H9 (cell line): ENCODE measurements around the gene WFDC1. TPM values are rescaled to one million over a fixed set of nuclear protein-coding genes. Genes with fewer than 3 reads are reported as not detected.

Experiments used
- DNase-seq: peaks from one replicate; pipeline ENCODE4 v3.0.0-alpha.2; 2017
- H2AFZ ChIP-seq: one replicate; pipeline ENCODE4 v1.6.1; 2013; ENCODE audit warnings: mild to moderate bottlenecking, low read length, control low read depth, moderate library complexity
- H2AK5ac ChIP-seq: 2 replicates; pipeline ENCODE4 v1.6.1; 2013; ENCODE audit warnings: low read length, control low read depth, mixed read lengths; ENCODE audit not compliant: insufficient read length
- H2BK120ac ChIP-seq: one replicate; pipeline ENCODE4 v1.6.1; 2013; ENCODE audit warnings: low read depth, mild to moderate bottlenecking, low read length, control low read depth, inconsistent platforms; ENCODE audit not compliant: poor library complexity, severe bottlenecking
- H2BK12ac ChIP-seq: 2 replicates; pipeline ENCODE4 v1.6.1; 2013; ENCODE audit warnings: low read length, control low read depth, mixed read lengths, low read depth; ENCODE audit not compliant: insufficient read length
- H2BK15ac ChIP-seq: 2 replicates; pipeline ENCODE4 v1.6.1; 2013; ENCODE audit warnings: low read depth, low read length, control low read depth
- H2BK20ac ChIP-seq: one replicate; pipeline ENCODE4 v1.6.1; 2013; ENCODE audit warnings: low read depth, mild to moderate bottlenecking, low read length, control low read depth, inconsistent platforms; ENCODE audit not compliant: poor library complexity, severe bottlenecking
- H2BK5ac ChIP-seq: 2 replicates; pipeline ENCODE4 v1.6.1; 2013; ENCODE audit warnings: low read length, control low read depth, mixed read lengths; ENCODE audit not compliant: insufficient read length
- H3K14ac ChIP-seq: 2 replicates; pipeline ENCODE4 v1.6.1; 2013; ENCODE audit warnings: low read length, control low read depth; ENCODE audit not compliant: insufficient read depth
- H3K18ac ChIP-seq: 2 replicates; pipeline ENCODE4 v1.6.1; 2013; ENCODE audit warnings: low read depth, mild to moderate bottlenecking, mixed read lengths, low read length, control low read depth; ENCODE audit not compliant: insufficient read length
- H3K23ac ChIP-seq: 2 replicates; pipeline ENCODE4 v1.6.1; 2013; ENCODE audit warnings: low read length, control low read depth, mixed read lengths, low read depth; ENCODE audit not compliant: insufficient read length
- H3K23me2 ChIP-seq: 2 replicates; pipeline ENCODE4 v1.6.1; 2013; ENCODE audit warnings: low read depth, mild to moderate bottlenecking, mixed read lengths, low read length, control low read depth; ENCODE audit not compliant: insufficient read length, poor library complexity, severe bottlenecking
- H3K27ac ChIP-seq: 2 replicates; pipeline ENCODE4 v1.5.1; 2013; ENCODE audit warnings: low read length, control low read depth, mixed read lengths, low read depth; ENCODE audit not compliant: insufficient read length
- H3K27me3 ChIP-seq: 2 replicates; pipeline ENCODE4 v1.6.1; 2013; ENCODE audit warnings: low read length, control low read depth, inconsistent platforms; ENCODE audit not compliant: insufficient read depth
- H3K4ac ChIP-seq: 2 replicates; pipeline ENCODE4 v1.6.1; 2013; ENCODE audit warnings: low read depth, mild to moderate bottlenecking, control low read depth, inconsistent platforms, low read length, moderate library complexity
- H3K4me1 ChIP-seq: 2 replicates; pipeline ENCODE4 v1.6.1; 2013; ENCODE audit warnings: low read length, control low read depth, inconsistent platforms; ENCODE audit not compliant: insufficient read depth
- H3K4me2 ChIP-seq: 2 replicates; pipeline ENCODE4 v1.6.1; 2013; ENCODE audit warnings: low read length, control low read depth, mixed read lengths; ENCODE audit not compliant: insufficient read length, insufficient read depth
- H3K56ac ChIP-seq: 2 replicates; pipeline ENCODE4 v1.6.1; 2013; ENCODE audit warnings: low read depth, mild to moderate bottlenecking, mixed read lengths, low read length, control low read depth; ENCODE audit not compliant: insufficient read length
- H3K79me1 ChIP-seq: 2 replicates; pipeline ENCODE4 v1.6.1; 2013; ENCODE audit warnings: low read depth, mild to moderate bottlenecking, moderate library complexity, low read length, control low read depth, inconsistent platforms; ENCODE audit not compliant: insufficient read depth, poor library complexity, severe bottlenecking
- H3K79me2 ChIP-seq: 2 replicates; pipeline ENCODE4 v1.6.1; 2013; ENCODE audit warnings: low read length, control low read depth, inconsistent platforms; ENCODE audit not compliant: insufficient read depth
- H3K9ac ChIP-seq: 2 replicates; pipeline ENCODE4 v1.6.1; 2013; ENCODE audit warnings: low read length, control low read depth, mixed read lengths; ENCODE audit not compliant: insufficient read length; ENCODE audit errors: extremely low read depth
- H3K9me3 ChIP-seq: one replicate; pipeline ENCODE4 v1.6.1; 2013; ENCODE audit warnings: low read depth, low read length, inconsistent platforms; ENCODE audit not compliant: control insufficient read depth
- H3T11ph ChIP-seq: one replicate; pipeline ENCODE4 v1.6.1; 2013; ENCODE audit warnings: mild to moderate bottlenecking, low read length, control low read depth, inconsistent platforms
- H4K20me1 ChIP-seq: one replicate; pipeline ENCODE4 v1.6.1; 2013; ENCODE audit not compliant: control insufficient read depth, insufficient read length, insufficient read depth
- H4K5ac ChIP-seq: 2 replicates; pipeline ENCODE4 v1.6.1; 2013; ENCODE audit warnings: low read depth, mild to moderate bottlenecking, mixed read lengths, low read length, control low read depth; ENCODE audit not compliant: insufficient read length
- H4K8ac ChIP-seq: replicated peaks from 2 replicates; pipeline ENCODE4 v1.6.1; 2013; ENCODE audit warnings: low read length, control low read depth, mixed read lengths, low read depth; ENCODE audit not compliant: insufficient read length
- H4K91ac ChIP-seq: 2 replicates; pipeline ENCODE4 v1.6.1; 2013; ENCODE audit warnings: low read depth, mild to moderate bottlenecking, moderate library complexity, mixed read lengths, low read length, control low read depth; ENCODE audit not compliant: insufficient read length
- H3K27ac Mint-ChIP-seq, 3 experiments: 2 replicates in 2 of 3; 3 replicates in 1 of 3; pipeline ENCODE4 v1.8.0; 2020 to 2021; ENCODE audit warnings: mixed read lengths in 3 of 3, mild to moderate bottlenecking in 1 of 3, moderate library complexity in 1 of 3
- H3K27me3 Mint-ChIP-seq: 2 replicates; pipeline ENCODE4 v1.8.0; 2021; ENCODE audit warnings: low read depth, mild to moderate bottlenecking, moderate library complexity, mixed read lengths
- H3K36me3 Mint-ChIP-seq, 3 experiments: 2 replicates in 2 of 3; 3 replicates in 1 of 3; pipeline ENCODE4 v1.8.0; 2020 to 2021; ENCODE audit warnings: low read depth in 3 of 3, mixed read lengths in 3 of 3; ENCODE audit not compliant: insufficient read depth in 1 of 3
- H3K4me1 Mint-ChIP-seq, 2 experiments: 2 replicates each; pipeline ENCODE4 v1.8.0; 2020; ENCODE audit warnings: mixed read lengths in 2 of 2
- H3K4me3 Mint-ChIP-seq, 2 experiments: 2 replicates in 1 of 2; 3 replicates in 1 of 2; pipeline ENCODE4 v1.8.0; 2020 to 2021; ENCODE audit warnings: mild to moderate bottlenecking in 2 of 2, mixed read lengths in 2 of 2, moderate library complexity in 1 of 2
- H3K9me3 Mint-ChIP-seq, 2 experiments: 2 replicates in 1 of 2; 3 replicates in 1 of 2; pipeline ENCODE4 v1.8.0; 2020; ENCODE audit warnings: mild to moderate bottlenecking in 2 of 2, mixed read lengths in 2 of 2, moderate library complexity in 1 of 2
- WGBS: extraction: QIAGEN DNeasy Blood & Tissue Kit; methylation state at CpG from one replicate; pipeline ENCODE4 v1.1.7; 2013; ENCODE audit warnings: missing lambda C conversion rate, low lambda C conversion rate, mixed read lengths; ENCODE audit not compliant: insufficient read length; ENCODE audit errors: extremely low coverage; 5-methylcytosine and 5-hydroxymethylcytosine counted together
- total RNA-seq: library from RNA; stranded (reverse); gene quantifications from 2 replicates; pipeline ENCODE4 v1.2.1, GENCODE V29; 2021
- TF ChIP-seq, protein P1 (sequence below): fragments of 200-600 bp; sonication (generic); conservative IDR thresholded peaks from 3 replicates; pipeline ENCODE4 v1.8.0; 2021; ENCODE audit warnings: antibody characterized with exemption, mild to moderate bottlenecking

Gene WFDC1
- total RNA-seq, 1 experiment from 2014 or later, result 0.24 TPM

- H3K79me2 ChIP-seq, result no peaks in the 10 kb centered on the region
- H3K27me3 ChIP-seq, result no peaks in the 10 kb centered on the region
- no peak overlapping the region for H2BK20ac ChIP-seq
- no peak overlapping the region for H3K23ac ChIP-seq
- Mint-ChIP-seq H3K4me3 (no peak overlapping the region), H3K27me3 (peaks cover 2% of the 10 kb centered on the region), H3K4me1 (peaks cover 3 to 9% of the 10 kb centered on the region in 2 experiments; a peak in 3 of 4 replicates), H3K9me3 (no peaks in the 10 kb centered on the region), H3K27ac (no peak overlapping the region), H3K36me3 (no peaks in the 10 kb centered on the region)
- H4K20me1 ChIP-seq, result no peaks in the 10 kb centered on the region
- WGBS, result no CpG with 5 or more reads among the region's 8 CpGs
- no peak overlapping the region for H2AFZ ChIP-seq
- H3K23me2 ChIP-seq, result no peaks in the 10 kb centered on the region
- H2BK15ac ChIP-seq, result no peak overlapping the region
- H3K56ac ChIP-seq, result no peak overlapping the region
- H2BK5ac ChIP-seq, result no peak overlapping the region
- no peak overlapping the region for H2AK5ac ChIP-seq
- H3K4ac ChIP-seq, result no peak overlapping the region
- H3K4me2 ChIP-seq, result no peak overlapping the region
- H4K91ac ChIP-seq, result no peak overlapping the region
- no peaks in the 10 kb centered on the region for H3K4me1 ChIP-seq
- H3K14ac ChIP-seq, result no peak overlapping the region
- H3K79me1 ChIP-seq, result no peaks in the 10 kb centered on the region
- no peak overlapping the region for H3K9ac ChIP-seq
- H4K8ac ChIP-seq, result no peak overlapping the region
- no peaks in the 10 kb centered on the region for H3K9me3 ChIP-seq
- H2BK12ac ChIP-seq, result no peak overlapping the region
- H4K5ac ChIP-seq, result no peak overlapping the region
- no peak overlapping the region for H3K27ac ChIP-seq
- DNase-seq, result no peak
- no peak overlapping the region for H3T11ph ChIP-seq
- TF ChIP-seq, protein P1, sequence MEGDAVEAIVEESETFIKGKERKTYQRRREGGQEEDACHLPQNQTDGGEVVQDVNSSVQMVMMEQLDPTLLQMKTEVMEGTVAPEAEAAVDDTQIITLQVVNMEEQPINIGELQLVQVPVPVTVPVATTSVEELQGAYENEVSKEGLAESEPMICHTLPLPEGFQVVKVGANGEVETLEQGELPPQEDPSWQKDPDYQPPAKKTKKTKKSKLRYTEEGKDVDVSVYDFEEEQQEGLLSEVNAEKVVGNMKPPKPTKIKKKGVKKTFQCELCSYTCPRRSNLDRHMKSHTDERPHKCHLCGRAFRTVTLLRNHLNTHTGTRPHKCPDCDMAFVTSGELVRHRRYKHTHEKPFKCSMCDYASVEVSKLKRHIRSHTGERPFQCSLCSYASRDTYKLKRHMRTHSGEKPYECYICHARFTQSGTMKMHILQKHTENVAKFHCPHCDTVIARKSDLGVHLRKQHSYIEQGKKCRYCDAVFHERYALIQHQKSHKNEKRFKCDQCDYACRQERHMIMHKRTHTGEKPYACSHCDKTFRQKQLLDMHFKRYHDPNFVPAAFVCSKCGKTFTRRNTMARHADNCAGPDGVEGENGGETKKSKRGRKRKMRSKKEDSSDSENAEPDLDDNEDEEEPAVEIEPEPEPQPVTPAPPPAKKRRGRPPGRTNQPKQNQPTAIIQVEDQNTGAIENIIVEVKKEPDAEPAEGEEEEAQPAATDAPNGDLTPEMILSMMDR, result no peak
- H2BK120ac ChIP-seq, result no peak overlapping the region
- H3K18ac ChIP-seq, result no peak overlapping the region
These were observed 34.3 kb downstream of the WFDC1 start for GRCh38 chr16:84329016-84329415.
